Measurements from ENCODE around the gene KBTBD13.
"Not testable (repeated sequence)": the region's sequence is repeated elsewhere in the genome, so short reads cannot be mapped to it uniquely, and the experiment has no call there.

Gene KBTBD13

DNA sequence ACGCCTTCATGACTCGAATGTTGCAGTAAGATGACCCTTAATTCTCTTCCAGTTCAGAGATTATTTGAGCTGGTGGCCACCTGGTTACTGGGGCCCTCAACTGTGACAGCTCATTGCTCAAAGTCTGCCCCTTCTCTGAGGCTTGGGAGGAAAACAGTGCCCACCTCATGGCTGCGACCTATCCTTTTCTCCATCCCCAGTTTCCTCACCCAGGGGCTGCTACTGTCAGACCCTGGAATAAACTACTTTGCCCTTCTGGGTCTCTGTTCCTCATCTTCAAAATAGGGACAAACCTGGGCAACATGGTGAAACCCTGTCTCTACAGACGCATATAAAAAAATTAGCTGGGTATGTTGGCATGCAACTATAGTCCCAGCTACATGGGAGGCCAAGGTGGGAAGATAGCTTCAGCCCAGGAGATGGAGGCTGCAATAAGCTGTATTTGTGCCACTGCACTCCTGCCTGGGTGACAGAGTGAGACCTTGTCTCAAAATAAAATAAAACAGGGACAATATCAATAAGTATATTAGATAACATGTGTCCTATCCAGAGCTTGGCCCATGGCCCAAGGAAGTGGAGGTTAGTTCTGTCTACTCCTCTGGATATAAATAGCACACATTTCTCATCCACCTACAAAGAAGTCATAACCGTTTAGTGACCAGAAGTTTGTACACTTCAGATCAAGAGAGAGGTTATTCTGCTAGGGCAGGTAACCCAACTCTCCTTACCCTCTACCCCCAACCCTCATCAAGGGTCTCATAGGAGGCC, 6.6 kb upstream of the KBTBD13 start:
- no peak for DNase-seq

GRCh38 chr15:65071381-65071811, 5.2 kb upstream of the KBTBD13 start:
- DNase-seq: no peak

DNA sequence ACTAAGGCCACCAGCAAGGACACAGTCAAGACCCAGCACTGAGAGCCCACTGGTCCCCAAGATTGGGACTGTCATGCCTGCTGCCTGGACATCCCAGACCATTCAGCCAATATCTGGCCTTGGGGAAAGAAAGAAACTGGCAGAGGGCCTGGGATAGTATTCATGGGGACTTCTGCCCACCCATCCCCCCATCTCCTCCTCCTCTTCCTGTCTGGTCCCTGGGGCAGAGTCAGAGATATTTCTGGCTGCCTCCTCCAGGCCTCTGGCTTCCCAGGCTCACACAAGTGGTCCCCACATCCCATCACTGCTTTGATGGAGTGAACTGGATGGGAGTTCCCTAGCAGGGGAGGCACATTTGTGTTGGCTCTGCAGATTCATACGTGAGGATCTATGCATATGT, 4.5 kb upstream of the KBTBD13 start:
- DNase-seq: no peak

GRCh38 chr15:65072617-65073016, 3.9 kb upstream of the KBTBD13 start:
- no peak for DNase-seq

DNA sequence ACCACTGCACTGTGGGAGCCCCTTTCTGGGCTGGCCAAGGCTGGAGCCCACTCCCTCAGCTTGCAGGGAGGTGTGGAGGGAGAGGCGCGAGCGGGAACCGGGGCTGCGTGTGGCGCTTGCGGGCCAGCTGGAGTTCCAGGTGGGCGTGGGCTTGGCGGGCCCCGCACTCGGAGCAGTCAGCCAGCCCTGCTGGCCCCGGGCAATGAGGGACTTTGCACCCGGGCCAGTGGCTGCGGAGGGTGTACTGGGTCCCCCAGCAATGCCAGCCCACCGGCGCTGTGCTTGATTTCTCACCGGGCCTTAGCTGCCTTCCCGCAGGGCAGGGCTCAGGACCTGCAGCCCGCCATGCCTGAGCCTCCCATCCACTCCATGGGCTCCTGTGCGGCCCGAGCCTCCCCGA, 1.6 kb upstream of the KBTBD13 start:
- not testable (repeated sequence) for DNase-seq

- DNase-seq: not testable (repeated sequence)
These were observed 745 bp upstream of the KBTBD13 start for GRCh38 chr15:65075607-65076395.

GRCh38 chr15:65077291-65077980, 890 bp downstream of the KBTBD13 start:
- DNase-seq: no peak

- DNase-seq: peak; percentile 45
These were observed 1.4 kb downstream of the KBTBD13 start for GRCh38 chr15:65077981-65078352.

GRCh38 chr15:65079580-65079979, 3.0 kb downstream of the KBTBD13 start:
- DNase-seq: no peak

GRCh38 chr15:65081270-65081669, 4.7 kb downstream of the KBTBD13 start:
- DNase-seq: no peak

DNA sequence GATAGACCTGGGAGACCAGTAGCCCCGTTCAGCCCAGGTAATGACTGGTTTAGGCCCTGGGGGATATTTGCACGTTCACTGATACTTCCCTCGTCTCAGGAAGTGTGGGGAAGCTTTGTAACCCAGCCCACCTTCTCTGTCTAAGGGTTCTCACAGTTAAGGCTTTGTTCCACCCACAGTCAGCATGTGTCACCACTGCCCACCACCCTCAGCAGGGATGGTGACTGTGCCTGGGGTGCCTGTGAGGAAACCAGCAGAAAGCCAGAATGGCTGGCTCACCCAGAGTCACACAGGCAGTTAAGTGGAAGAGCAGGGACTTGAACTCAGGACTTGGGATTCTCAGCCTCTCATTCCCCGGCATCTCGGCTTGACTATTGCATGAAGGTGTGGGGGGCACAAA, 5.2 kb downstream of the KBTBD13 start:
- no peak for DNase-seq

DNA sequence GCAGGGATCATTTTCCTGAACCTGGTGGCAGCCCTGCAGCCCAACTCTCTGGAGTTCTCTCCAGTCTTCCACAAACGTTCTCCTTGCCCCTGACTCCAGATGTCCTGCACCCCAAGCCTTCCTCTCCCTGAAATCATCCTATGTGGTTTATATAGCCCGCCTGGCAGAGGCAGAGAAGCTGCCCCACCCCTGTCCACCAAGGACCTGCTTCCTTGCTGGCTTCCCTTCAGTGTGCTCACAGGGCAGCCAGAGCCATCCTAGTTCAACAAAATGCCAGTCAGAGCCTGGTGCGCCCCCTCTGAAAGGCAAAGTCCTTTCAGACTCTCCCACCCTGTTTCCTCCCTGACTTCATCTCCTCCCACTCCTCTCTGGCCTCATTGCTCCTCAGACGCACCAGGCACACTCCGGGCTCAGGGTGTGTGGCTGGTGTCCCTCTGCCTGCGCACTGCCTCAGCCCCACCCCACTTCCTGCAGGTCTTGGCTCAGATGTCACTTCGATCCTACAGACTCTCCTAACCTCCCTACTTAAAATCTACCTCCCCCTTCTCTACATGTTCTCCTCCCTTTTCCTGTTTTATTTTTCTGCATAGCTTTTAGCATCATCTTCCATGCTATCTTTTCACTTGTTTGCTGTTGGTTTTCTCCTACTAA, 5.9 kb downstream of the KBTBD13 start:
- peak; percentile 12 for DNase-seq

- DNase-seq: no peak
These were observed 6.7 kb downstream of the KBTBD13 start for GRCh38 chr15:65083262-65083701.

- no peak for DNase-seq
These were observed 8.1 kb downstream of the KBTBD13 start for GRCh38 chr15:65084500-65085206.

DNA sequence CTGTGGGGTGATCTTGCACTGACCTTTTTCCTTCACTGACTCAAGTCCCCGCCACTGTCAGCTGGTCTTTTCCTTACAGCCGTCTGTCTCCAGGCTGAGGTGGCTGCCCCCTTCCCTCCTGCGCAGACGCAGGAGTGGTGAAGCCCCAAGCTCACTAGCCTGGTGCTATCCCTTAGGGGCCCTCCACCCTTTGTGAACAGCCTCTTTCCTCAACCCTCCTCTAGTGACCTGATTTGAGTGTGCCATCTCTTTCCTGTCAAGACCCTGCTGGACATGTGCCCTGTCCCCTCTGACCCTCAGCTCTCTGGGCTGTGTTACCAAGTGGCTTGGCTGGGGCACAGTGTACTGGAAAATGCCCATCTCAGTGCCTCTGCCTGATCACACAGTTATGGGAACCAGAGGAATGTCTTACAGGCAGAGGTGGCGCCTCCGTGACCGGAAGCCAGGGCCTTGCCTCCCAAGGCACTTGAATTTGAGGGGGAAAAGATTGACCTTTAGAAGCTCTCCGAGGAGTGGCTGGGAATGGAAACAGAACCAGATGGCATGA, 8.7 kb downstream of the KBTBD13 start:
- DNase-seq: no peak

DNA sequence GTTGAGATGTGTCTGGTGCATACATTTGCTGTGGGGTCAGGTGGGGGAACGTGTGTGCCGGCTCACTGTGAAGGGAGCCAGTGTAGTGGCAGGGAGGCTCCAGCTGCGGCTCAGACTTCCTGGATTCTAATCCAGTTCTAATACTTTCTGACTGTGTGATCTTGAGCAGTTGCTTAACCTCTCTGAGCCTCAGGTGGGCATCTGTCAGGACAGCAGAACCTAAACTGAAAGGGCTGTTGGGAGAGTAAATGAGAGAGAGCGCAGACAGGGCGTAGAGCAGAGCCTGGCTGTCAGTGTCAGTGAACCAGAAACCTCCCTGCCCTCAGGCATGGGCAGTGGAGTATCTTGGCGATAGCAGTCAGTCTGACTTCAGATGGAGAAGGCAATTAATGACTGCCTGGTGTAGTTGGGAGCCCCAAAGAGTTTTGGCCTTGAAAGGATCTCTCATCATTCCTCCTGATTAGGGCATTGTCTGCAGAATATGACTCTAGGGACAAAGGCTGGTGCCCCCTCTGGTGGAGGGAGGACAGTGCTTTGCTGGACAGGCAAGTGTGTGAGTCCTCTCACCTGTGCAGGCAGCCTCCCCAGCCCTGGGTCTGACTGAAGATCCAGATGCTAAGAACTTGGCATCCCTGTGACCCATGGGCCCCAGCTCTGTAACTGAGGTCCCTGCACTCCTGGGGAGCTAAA, 9.6 kb downstream of the KBTBD13 start:
- DNase-seq: no peak

DNA sequence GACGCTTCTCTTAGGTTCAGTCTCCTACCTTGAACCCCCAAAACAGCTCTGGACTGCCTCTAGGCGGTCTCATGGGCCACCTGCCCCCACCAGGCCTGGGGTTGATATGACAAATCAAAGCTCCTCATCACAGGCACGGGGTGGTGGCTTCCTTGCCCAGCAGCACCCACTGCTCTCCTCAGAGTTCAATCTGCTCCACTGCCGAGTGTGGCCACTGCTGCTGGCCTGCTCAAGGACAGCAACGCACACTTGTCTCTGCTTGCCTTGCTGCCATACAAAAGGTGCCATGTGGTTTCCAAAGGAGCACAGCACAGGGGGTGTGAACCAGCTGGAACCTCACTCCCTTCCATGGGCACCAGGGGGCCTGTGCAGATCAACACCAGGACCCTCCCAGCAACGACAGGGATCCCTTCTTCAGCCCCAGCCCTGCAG, 10.2 kb downstream of the KBTBD13 start:
- no peak for DNase-seq

- no peak for DNase-seq
These were observed 10.9 kb downstream of the KBTBD13 start for GRCh38 chr15:65087411-65087810.

GRCh38 chr15:65087873-65088642, 11.5 kb downstream of the KBTBD13 start:
- no peak for DNase-seq

DNA sequence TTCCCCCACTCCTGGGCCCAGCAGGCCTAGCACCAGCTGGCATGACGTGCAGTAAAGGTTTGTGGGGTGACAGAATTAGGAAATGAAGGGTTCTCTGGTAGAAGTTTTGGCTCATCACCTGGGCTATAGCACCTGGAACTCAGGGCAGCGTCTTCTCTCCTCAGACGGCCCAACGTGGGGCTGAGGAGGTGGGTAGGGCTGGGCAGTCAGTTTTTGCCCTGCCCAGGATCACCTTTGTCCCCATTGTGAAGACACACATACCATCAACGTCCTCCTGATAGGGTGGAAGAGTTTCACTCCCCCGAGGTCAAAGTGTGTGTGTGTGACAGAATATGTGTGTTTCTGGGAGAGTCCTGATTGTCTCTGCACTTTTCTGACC, 12.1 kb downstream of the KBTBD13 start:
- no peak for DNase-seq

Data from CD4-positive, alpha-beta T cell treated with Interleukin-10 for 1 hour (primary cell).